ENCODE data around the gene CFAP68. TPM values are rescaled to one million over a fixed set of nuclear protein-coding genes. Genes with fewer than 3 reads are reported as not detected.

CFAP68 gene, protein sequence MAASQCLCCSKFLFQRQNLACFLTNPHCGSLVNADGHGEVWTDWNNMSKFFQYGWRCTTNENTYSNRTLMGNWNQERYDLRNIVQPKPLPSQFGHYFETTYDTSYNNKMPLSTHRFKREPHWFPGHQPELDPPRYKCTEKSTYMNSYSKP
- total RNA-seq (29.5 TPM), polyA plus RNA-seq (ENCODE audit: insufficient read depth, low read depth, low replicate concordance) (93.7 TPM)
- long read RNA-seq, donor 1, transcript C11orf1-201 (4 exons, 2,885 nt) = major isoform, 9 of 10 reads
- long read RNA-seq, donor 1, partial matches to known transcripts = 0 of 10 reads
- long read RNA-seq, donor 1, other reads (novel, unspliced or antisense) = 0 of 10 reads
- long read RNA-seq, donor 2, transcript C11orf1-201 (4 exons, 2,885 nt) = major isoform, 14 of 16 reads
- long read RNA-seq, donor 2, partial matches to known transcripts = 0 of 16 reads
- long read RNA-seq, donor 2, other reads (novel, unspliced or antisense) = 0 of 16 reads
- long read RNA-seq, donor 3, transcript C11orf1-201 (4 exons, 2,885 nt) = major isoform, 20 of 27 reads
- long read RNA-seq, donor 3, partial matches to known transcripts = 0 of 27 reads
- long read RNA-seq, donor 3, other reads (novel, unspliced or antisense) = 0 of 27 reads
- long read RNA-seq, donor 4, transcript C11orf1-201 (4 exons, 2,885 nt) = major isoform, 5 of 7 reads
- long read RNA-seq, donor 4, partial matches to known transcripts = 0 of 7 reads
- long read RNA-seq, donor 4, other reads (novel, unspliced or antisense) = 0 of 7 reads
- long read RNA-seq, donor 5, partial matches to known transcripts = 0 of 3 reads
- long read RNA-seq, donor 5, other reads (novel, unspliced or antisense) = 0 of 3 reads
- long read RNA-seq, donor 6, transcript C11orf1-202 (4 exons, 534 nt) = minor isoform, 8 of 92 reads
- long read RNA-seq, donor 6, transcript C11orf1-201 (4 exons, 2,885 nt) = major isoform, 64 of 92 reads
- long read RNA-seq, donor 6, partial matches to known transcripts = 16 of 92 reads
- long read RNA-seq, donor 6, other reads (novel, unspliced or antisense) = 0 of 92 reads
- long read RNA-seq, donor 7, partial matches to known transcripts = 0 of 2 reads
- long read RNA-seq, donor 7, other reads (novel, unspliced or antisense) = 0 of 2 reads
- long read RNA-seq, donor 8, transcript C11orf1-201 (4 exons, 2,885 nt) = major isoform, 20 of 23 reads
- long read RNA-seq, donor 8, partial matches to known transcripts = 0 of 23 reads
- long read RNA-seq, donor 8, other reads (novel, unspliced or antisense) = 0 of 23 reads
- long read RNA-seq, donor 9, transcript C11orf1-201 (4 exons, 2,885 nt) = major isoform, 7 of 8 reads
- long read RNA-seq, donor 9, partial matches to known transcripts = 0 of 8 reads
- long read RNA-seq, donor 9, other reads (novel, unspliced or antisense) = 0 of 8 reads
- long read RNA-seq, donor 10, transcript C11orf1-201 (4 exons, 2,885 nt) = major isoform, 17 of 18 reads
- long read RNA-seq, donor 10, partial matches to known transcripts = 0 of 18 reads
- long read RNA-seq, donor 10, other reads (novel, unspliced or antisense) = 0 of 18 reads

GRCh38 chr11:111878849-111879636, at the start of gene CFAP68, which contains the start of gene FDXACB1:
Gene CFAP68, plus strand, starts transcription at chr11:111879541. Its CDS starts 20 bp downstream, at chr11:111879561.
Gene FDXACB1, minus strand, starts transcription at chr11:111879165. Its CDS starts 33 bp downstream, at chr11:111879132.
- Histone ChIP-seq H3K36me3 (ENCODE audit: control insufficient read depth in 2 of 3, insufficient read depth in 3 of 3, low read length in 3 of 3) (peaks cover 0 to 4% (median 2%) of the 10 kb centered on the region in 3 donors), H3K4me3 (ENCODE audit: low read length in 3 of 3) (peak within 1 kb of the TSS; percentile 85 to 99 (median 90)), H3K9ac (ENCODE audit: low read length in 3 of 3) (peak within 1 kb of the TSS; percentile 34 to 97 (median 81)), H3K9me3 (ENCODE audit: control insufficient read depth in 2 of 3, insufficient read depth in 1 of 3, low read length in 3 of 3) (no peaks in the 10 kb centered on the region), H3K4me1 (ENCODE audit: control insufficient read depth in 2 of 3, insufficient read depth in 2 of 3, low read depth in 1 of 3, low read length in 3 of 3) (peaks cover 0 to 5% (median 0%) of the 10 kb centered on the region in 3 donors), H3K27me3 (ENCODE audit: control insufficient read depth, insufficient read depth, low read length) (no peaks in the 10 kb centered on the region), H3K27ac (ENCODE audit: low read depth in 2 of 2, low read length in 2 of 2) (peak within 1 kb of the TSS; percentile 94 to 98)
- intact Hi-C loops (cut with DNase I) = no loop called here
- FAIRE-seq (peak; percentile 25), DNase-seq (peak; percentile 98 to 99 (median 99))
- TF ChIP-seq, protein P1, sequence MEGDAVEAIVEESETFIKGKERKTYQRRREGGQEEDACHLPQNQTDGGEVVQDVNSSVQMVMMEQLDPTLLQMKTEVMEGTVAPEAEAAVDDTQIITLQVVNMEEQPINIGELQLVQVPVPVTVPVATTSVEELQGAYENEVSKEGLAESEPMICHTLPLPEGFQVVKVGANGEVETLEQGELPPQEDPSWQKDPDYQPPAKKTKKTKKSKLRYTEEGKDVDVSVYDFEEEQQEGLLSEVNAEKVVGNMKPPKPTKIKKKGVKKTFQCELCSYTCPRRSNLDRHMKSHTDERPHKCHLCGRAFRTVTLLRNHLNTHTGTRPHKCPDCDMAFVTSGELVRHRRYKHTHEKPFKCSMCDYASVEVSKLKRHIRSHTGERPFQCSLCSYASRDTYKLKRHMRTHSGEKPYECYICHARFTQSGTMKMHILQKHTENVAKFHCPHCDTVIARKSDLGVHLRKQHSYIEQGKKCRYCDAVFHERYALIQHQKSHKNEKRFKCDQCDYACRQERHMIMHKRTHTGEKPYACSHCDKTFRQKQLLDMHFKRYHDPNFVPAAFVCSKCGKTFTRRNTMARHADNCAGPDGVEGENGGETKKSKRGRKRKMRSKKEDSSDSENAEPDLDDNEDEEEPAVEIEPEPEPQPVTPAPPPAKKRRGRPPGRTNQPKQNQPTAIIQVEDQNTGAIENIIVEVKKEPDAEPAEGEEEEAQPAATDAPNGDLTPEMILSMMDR (IDR thresholded peaks at IDR 0.05; ENCODE audit: borderline replicate concordance, extremely low read depth, insufficient read depth) = peak; percentile 97

- TF ChIP-seq, protein P1 (IDR thresholded peaks at IDR 0.05; ENCODE audit: borderline replicate concordance, extremely low read depth, insufficient read depth) = no peak
- intact Hi-C loops (cut with DNase I) = loop anchor here (10.0 kb wide), 1 partner anchor 249 kb away; no protein-coding TSS in a partner anchor
- Histone ChIP-seq H3K9me3 (ENCODE audit: control insufficient read depth in 2 of 3, insufficient read depth in 1 of 3, low read length in 3 of 3) (no peaks in the 10 kb centered on the region), H3K27me3 (ENCODE audit: control insufficient read depth, insufficient read depth, low read length) (no peaks in the 10 kb centered on the region), H3K9ac (ENCODE audit: low read length in 3 of 3) (no peak overlapping the region), H3K36me3 (ENCODE audit: control insufficient read depth in 2 of 3, insufficient read depth in 3 of 3, low read length in 3 of 3) (peaks cover 0 to 7% (median 6%) of the 10 kb centered on the region in 3 donors), H3K27ac (ENCODE audit: low read depth in 2 of 2, low read length in 2 of 2) (no peak overlapping the region), H3K4me3 (ENCODE audit: low read length in 3 of 3) (no peak overlapping the region), H3K4me1 (ENCODE audit: control insufficient read depth in 2 of 3, insufficient read depth in 2 of 3, low read depth in 1 of 3, low read length in 3 of 3) (peaks cover 0 to 4% (median 0%) of the 10 kb centered on the region in 3 donors)
- FAIRE-seq (no peak), DNase-seq (peak in 2 of 5 donors; percentile 48 to 55)
These were observed 45.8 kb upstream of the CFAP68 start for GRCh38 chr11:111833524-111833923.
